Sigmoid colon (tissue), 7 donors: ENCODE data around the gene ZNF3. TPM values are rescaled to one million over a fixed set of nuclear protein-coding genes. Genes with fewer than 3 reads are reported as not detected.

Source experiments
- DNase-seq: peaks from one replicate; pipeline ENCODE4 v3.0.0-alpha.2; 2019
- H3K27ac ChIP-seq, 4 donors: fragments of 200-600 bp; sonication (generic); one replicate each; pipeline ENCODE4 v1.5.1; 2016 to 2019; ENCODE audit warnings: mild to moderate bottlenecking in 1 of 4
- H3K27me3 ChIP-seq, 3 donors: fragments of 200-600 bp; sonication (generic); one replicate each; pipeline ENCODE4 v1.5.1; 2019; ENCODE audit warnings: mild to moderate bottlenecking in 1 of 3
- H3K36me3 ChIP-seq, 4 donors: fragments of 200-600 bp; sonication (generic); one replicate each; pipeline ENCODE4 v1.5.1; 2016 to 2019
- H3K4me1 ChIP-seq, 4 donors: fragments of 200-600 bp; sonication (generic); one replicate each; pipeline ENCODE4 v1.5.1; 2017 to 2019
- H3K4me3 ChIP-seq, 4 donors: fragments of 200-600 bp; sonication (generic); one replicate each; pipeline ENCODE4 v1.5.1; 2017 to 2019; ENCODE audit warnings: mild to moderate bottlenecking in 2 of 4, moderate library complexity in 1 of 4
- H3K9me3 ChIP-seq, 4 donors: fragments of 200-600 bp in 3 of 4; sonication (generic) in 3 of 4; one replicate each; pipeline versions ENCODE4 v1.5.1 to v1.6.1; 2013 to 2019
- CTCF ChIP-seq, 4 experiments: fragments of 450-650 bp in 3 of 4; fragments of 200-600 bp in 1 of 4; IDR thresholded peaks; one replicate each; pipeline ENCODE4 v1.5.1; 2016 to 2019; ENCODE audit warnings: antibody characterized with exemption in 4 of 4, mild to moderate bottlenecking in 3 of 4, moderate library complexity in 2 of 4
- EP300 ChIP-seq, 4 donors: sonication (generic); formaldehyde crosslinking; IDR thresholded peaks; one replicate each; pipeline ENCODE4 v1.6.1; 2017; ENCODE audit warnings: antibody characterized with exemption in 4 of 4
- POLR2A ChIP-seq, 2 donors: fragments of 450-650 bp; IDR thresholded peaks; one replicate each; pipeline ENCODE4 v1.6.1; 2016; ENCODE audit warnings: antibody characterized with exemption in 2 of 2, mild to moderate bottlenecking in 2 of 2, moderate library complexity in 2 of 2
- POLR2AphosphoS5 ChIP-seq, 4 donors: sonication (generic); formaldehyde crosslinking; IDR thresholded peaks; one replicate each; pipeline ENCODE4 v1.6.1; 2017; ENCODE audit warnings: antibody characterized with exemption in 4 of 4
- WGBS, 2 donors: extraction: QIAGEN DNeasy Blood & Tissue Kit; methylation state at CpG; one replicate each; pipeline ENCODE4 v1.1.7; 2013; 5-methylcytosine and 5-hydroxymethylcytosine counted together
- intact Hi-C: fragments of 100-400 bp; cut with DNase I; formaldehyde crosslinking; loops from one replicate; pipeline ENCODE4 v1.15.1; 2023
- polyA plus RNA-seq, 3 donors: library from polyadenylated mRNA; stranded (reverse); fragments of 200-250 nt; gene quantifications; one replicate each; pipeline ENCODE4 v1.2.3, GENCODE V29; 2013
- total RNA-seq, 4 donors: library from RNA; depleted of rRNA; stranded (reverse); fragments of >200 nt; gene quantifications; one replicate each; pipeline ENCODE4 v1.1.0, GENCODE V29; 2016
- donor health status: healthy with polysubstance abuse.
- donor health status: Bipolar disorder and iron deficiency.
- donor health status: healthy.

Gene ZNF3
- total and polyA plus RNA-seq, 7 donors, result 17.1 to 28.0 (median 19.2) TPM

GRCh38 chr7:100124301-100125230 is 43.0 kb upstream of the ZNF3 start:
- Histone ChIP-seq H3K27me3 (no peaks in the 10 kb centered on the region), H3K9me3 (no peaks in the 10 kb centered on the region), H3K4me1 (peaks cover 0 to 39% (median 26%) of the 10 kb centered on the region in 4 donors), H3K27ac (peak overlapping the region in 1 of 4 donors; percentile 29), H3K36me3 (peaks cover 0 to 12% (median 0%) of the 10 kb centered on the region in 4 donors), H3K4me3 (no peak overlapping the region)
- intact Hi-C loops, result loop anchor here (5.0 kb wide), 2 partner anchors 132 to 207 kb away; partner anchors contain the start of gene TRIM4
- DNase-seq, result no peak
- WGBS, 2 donors, result 52 to 72% methylated on average over 4 of the region's 4 CpGs
- TF ChIP-seq POLR2A (IDR thresholded peaks at IDR 0.05) (no peak), POLR2AphosphoS5 (IDR thresholded peaks at IDR 0.05) (no peak), EP300 (IDR thresholded peaks at IDR 0.05) (no peak), CTCF (IDR thresholded peaks at IDR 0.05) (no peak)

- peak overlapping the region in 1 of 4 donors; percentile 8 for H3K27ac ChIP-seq
- TF ChIP-seq EP300 (IDR thresholded peaks at IDR 0.05) (no peak), POLR2AphosphoS5 (IDR thresholded peaks at IDR 0.05) (no peak), POLR2A (IDR thresholded peaks at IDR 0.05) (no peak), CTCF (IDR thresholded peaks at IDR 0.05) (no peak)
- intact Hi-C loops, result no loop called here
- H3K27me3 ChIP-seq, result no peaks in the 10 kb centered on the region
- peaks cover 0 to 38% (median 26%) of the 10 kb centered on the region in 4 donors for H3K4me1 ChIP-seq
- H3K4me3 ChIP-seq, result no peak overlapping the region
- peaks cover 0 to 12% (median 0%) of the 10 kb centered on the region in 4 donors for H3K36me3 ChIP-seq
- H3K9me3 ChIP-seq, result no peaks in the 10 kb centered on the region
- WGBS, 2 donors, result 95 to 100% methylated on average over 1 of the region's 1 CpG
- no peak for DNase-seq
Observed at GRCh38 chr7:100122568-100122967, 41.0 kb upstream of the ZNF3 start.

GRCh38 chr7:100122067-100122466 is 40.5 kb upstream of the ZNF3 start:
- Histone ChIP-seq H3K27me3 (no peaks in the 10 kb centered on the region), H3K27ac (peak overlapping the region in 1 of 4 donors; percentile 8), H3K9me3 (no peaks in the 10 kb centered on the region), H3K4me3 (no peak overlapping the region), H3K4me1 (peaks cover 0 to 34% (median 26%) of the 10 kb centered on the region in 4 donors), H3K36me3 (peaks cover 0 to 12% (median 0%) of the 10 kb centered on the region in 4 donors)
- TF ChIP-seq EP300 (IDR thresholded peaks at IDR 0.05) (no peak), CTCF (IDR thresholded peaks at IDR 0.05) (no peak), POLR2A (IDR thresholded peaks at IDR 0.05) (no peak), POLR2AphosphoS5 (IDR thresholded peaks at IDR 0.05) (no peak)
- intact Hi-C loops, result no loop called here
- no peak for DNase-seq
- 33 to 80% methylated on average over 13 of the region's 13 CpGs for WGBS, 2 donors

- DNase-seq, result no peak
- intact Hi-C loops, result no loop called here
- WGBS, 2 donors, result 38 to 58% methylated on average over 1 of the region's 1 CpG
- H3K4me3 ChIP-seq, result peak overlapping the region in 2 of 4 donors; percentile 74 to 81
- H3K27ac ChIP-seq, result peak overlapping the region; percentile 84 to 91 (median 88)
- TF ChIP-seq POLR2AphosphoS5 (IDR thresholded peaks at IDR 0.05), result no peak
- TF ChIP-seq EP300 (IDR thresholded peaks at IDR 0.05), result no peak
- no peak for TF ChIP-seq POLR2A (IDR thresholded peaks at IDR 0.05)
- TF ChIP-seq CTCF (IDR thresholded peaks at IDR 0.05), result no peak
- H3K36me3 ChIP-seq, result peaks cover 0 to 12% (median 0%) of the 10 kb centered on the region in 4 donors
- no peaks in the 10 kb centered on the region for H3K27me3 ChIP-seq
- peaks cover 0 to 24% (median 19%) of the 10 kb centered on the region in 4 donors for H3K4me1 ChIP-seq
- H3K9me3 ChIP-seq, result no peaks in the 10 kb centered on the region
Observed at GRCh38 chr7:100120733-100121036, 39.2 kb upstream of the ZNF3 start.
